Neural cell (in vitro differentiated cells): ENCODE results near the gene WSB1.

Experiments used
- CTCF ChIP-seq: fragments of 450-650 bp; IDR thresholded peaks from 2 replicates; pipeline ENCODE4 v1.5.1; 2014; ENCODE audit warnings: antibody characterized with exemption, mild to moderate bottlenecking, moderate library complexity; ENCODE audit not compliant: poor library complexity, severe bottlenecking
- EZH2 ChIP-seq: fragments of 200-600, 300-800 bp; shearing (Covaris generic), sonication (generic); IDR thresholded peaks from 2 replicates; pipeline ENCODE4 v1.6.1; 2014; ENCODE audit warnings: antibody characterized with exemption, low read length, borderline replicate concordance, mild to moderate bottlenecking; ENCODE audit not compliant: insufficient read depth, poor library complexity, severe bottlenecking
- POLR2AphosphoS5 ChIP-seq: IDR thresholded peaks from 2 replicates; pipeline ENCODE4 v1.6.1; 2012
- REST ChIP-seq: IDR thresholded peaks from 2 replicates; pipeline ENCODE4 v1.6.1; 2012; ENCODE audit warnings: borderline replicate concordance
- TAF1 ChIP-seq: IDR thresholded peaks from 2 replicates; pipeline ENCODE4 v1.6.1; 2012; ENCODE audit warnings: low read depth

- TF ChIP-seq CTCF: no peak
- no peak for TF ChIP-seq REST
- TF ChIP-seq POLR2AphosphoS5: no peak
- TF ChIP-seq TAF1: no peak
- TF ChIP-seq EZH2: no peak
Measured at GRCh38 chr17:27256225-27257030, 37.5 kb upstream of the WSB1 start.
